Fibroblast of lung (primary cell): ENCODE results near the gene NT5DC4. TPM values are rescaled to one million over a fixed set of nuclear protein-coding genes. Genes with fewer than 3 reads are reported as not detected.

ENCODE experiments used
- DNase-seq, 2 donors: peaks; one replicate each; pipeline versions ENCODE4 v3.0.0 to v3.0.0-alpha.2; 2010; ENCODE audit warnings: low read depth in 2 of 2
- H2AFZ ChIP-seq: 2 replicates; pipeline ENCODE4 v1.5.1; 2012; ENCODE audit warnings: low read length, control low read depth, inconsistent platforms
- H3K27ac ChIP-seq: 2 replicates; pipeline ENCODE4 v1.5.1; 2011; ENCODE audit warnings: low read length, control low read depth; ENCODE audit not compliant: insufficient read depth
- H3K27me3 ChIP-seq: 2 replicates; pipeline ENCODE4 v1.5.1; 2011; ENCODE audit warnings: mild to moderate bottlenecking, low read length; ENCODE audit not compliant: control insufficient read depth, insufficient read depth
- H3K36me3 ChIP-seq: 2 replicates; pipeline ENCODE4 v1.5.1; 2011; ENCODE audit warnings: low read length; ENCODE audit not compliant: control insufficient read depth, insufficient read depth
- H3K4me1 ChIP-seq: 2 replicates; pipeline ENCODE4 v1.5.1; 2011; ENCODE audit warnings: low read length; ENCODE audit not compliant: control insufficient read depth, insufficient read depth; ENCODE audit errors: extremely low read depth
- H3K4me2 ChIP-seq: 2 replicates; pipeline ENCODE4 v1.5.1; 2011; ENCODE audit warnings: low read length, control low read depth; ENCODE audit not compliant: insufficient read depth; ENCODE audit errors: extremely low read depth
- H3K4me3 ChIP-seq, 4 experiments: fragments of 200-600 bp in 1 of 4; sonication (generic) in 1 of 4; replicated peaks in 1 of 4; 2 replicates each; pipeline ENCODE4 v1.5.1; 2011 to 2016; ENCODE audit warnings: low read length in 4 of 4, low read depth in 3 of 4, mild to moderate bottlenecking in 3 of 4, control low read depth in 2 of 4, inconsistent platforms in 1 of 4, mixed read lengths in 1 of 4; ENCODE audit not compliant: insufficient read depth in 1 of 4; ENCODE audit errors: control extremely low read depth in 1 of 4
- H3K79me2 ChIP-seq: 2 replicates; pipeline ENCODE4 v1.5.1; 2012; ENCODE audit warnings: mild to moderate bottlenecking, low read length, inconsistent platforms; ENCODE audit not compliant: control insufficient read depth, insufficient read depth
- H3K9ac ChIP-seq: 2 replicates; pipeline ENCODE4 v1.5.1; 2011; ENCODE audit warnings: mild to moderate bottlenecking, low read length, control low read depth; ENCODE audit not compliant: insufficient read depth
- H3K9me3 ChIP-seq: 2 replicates; pipeline ENCODE4 v1.5.1; 2012; ENCODE audit warnings: low read depth, low read length; ENCODE audit not compliant: control insufficient read depth, insufficient read depth
- H4K20me1 ChIP-seq: 2 replicates; pipeline ENCODE4 v1.5.1; 2011; ENCODE audit warnings: low read length; ENCODE audit not compliant: control insufficient read depth, insufficient read depth; ENCODE audit errors: extremely low read depth
- EZH2 ChIP-seq: IDR thresholded peaks from 2 replicates; pipeline ENCODE4 v1.5.1; 2012; ENCODE audit warnings: low read length, control low read depth, mild to moderate bottlenecking; ENCODE audit errors: missing control alignments
- polyA plus RNA-seq, 2 donors: library from polyadenylated mRNA; depleted of rRNA in 1 of 2; stranded (reverse) in 1 of 2; unstranded in 1 of 2; fragments of >200 nt; gene quantifications; 2 replicates each; pipeline ENCODE4 v1.2.1, GENCODE V29; 2011 to 2012; ENCODE audit warnings: missing spikeins in 1 of 2
- total RNA-seq: library from RNA; depleted of rRNA; stranded (reverse); fragments of >200 nt; gene quantifications from 2 replicates; pipeline ENCODE4 v1.2.1, GENCODE V29; 2014
- TF ChIP-seq, protein P1 (sequence below), 2 donors: IDR thresholded peaks in 1 of 2; conservative IDR thresholded peaks in 1 of 2; 1 replicate in 1 of 2; 2 replicates in 1 of 2; pipeline ENCODE4 v1.5.1; 2011 to 2012; ENCODE audit warnings: low read length in 2 of 2, control low read depth in 1 of 2, inconsistent platforms in 1 of 2, low read depth in 1 of 2, mild to moderate bottlenecking in 1 of 2

The NT5DC4 gene
- total and polyA plus RNA-seq, 2 donors (not counting 1 experiment from before 2014, with no cell fraction given), result not detected

DNA sequence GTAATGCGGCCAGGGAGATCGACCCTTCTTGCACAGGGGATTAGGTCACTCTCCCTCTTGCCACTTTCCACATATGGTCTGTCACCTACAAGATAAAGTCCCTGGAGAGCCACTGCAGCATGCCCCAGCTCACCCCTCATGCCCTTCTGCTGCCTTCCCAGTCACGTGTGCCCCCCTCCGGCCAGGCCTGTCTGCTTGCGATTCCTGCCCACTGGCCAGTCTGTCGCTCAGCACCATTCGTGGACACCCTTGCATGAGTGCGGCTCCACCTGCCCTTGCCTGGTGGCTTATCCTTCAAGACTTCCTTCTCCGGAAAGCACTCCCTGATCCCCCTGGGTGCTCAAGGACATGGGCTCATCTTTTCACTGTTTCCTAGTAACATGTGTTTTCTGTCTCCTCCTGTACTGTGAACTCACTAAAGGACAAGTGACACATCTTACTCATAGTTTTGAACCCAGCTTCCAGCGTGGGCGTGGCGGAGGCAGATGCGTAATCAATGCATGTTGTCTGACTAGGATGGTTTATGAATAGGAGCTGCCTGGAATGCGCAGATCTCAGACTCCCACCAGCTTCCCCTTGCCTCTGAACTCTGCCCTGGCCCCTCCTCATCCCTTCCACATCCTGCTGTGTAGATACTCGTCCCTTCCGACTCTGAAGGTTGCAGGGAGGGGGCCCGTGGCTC is 7.8 kb upstream of the NT5DC4 start:
- peak overlapping the region; percentile 6 for H2AFZ ChIP-seq
- H3K27ac ChIP-seq, result peak overlapping the region; percentile 60
- DNase-seq, result peak; percentile 54 to 78

DNA sequence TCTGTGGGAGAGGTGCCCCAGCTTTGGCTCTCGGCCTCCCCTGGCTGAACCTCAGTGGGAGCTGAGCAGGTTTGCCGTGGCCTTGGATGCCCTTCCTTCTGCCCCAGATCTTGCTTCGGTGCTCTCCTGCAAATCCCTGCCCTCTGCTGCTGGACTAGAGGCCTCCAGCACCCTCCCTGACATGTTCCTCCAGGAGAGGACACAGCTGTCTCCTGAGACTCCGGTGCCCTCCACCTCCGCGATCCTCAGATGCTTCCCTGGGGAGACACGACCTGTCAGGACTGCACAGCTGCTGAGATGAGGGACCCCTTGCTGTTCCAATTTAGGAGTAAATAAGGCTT is 7.3 kb upstream of the NT5DC4 start:
- Histone ChIP-seq H3K36me3 (no peaks in the 10 kb centered on the region), H3K4me3 (no peak overlapping the region), H3K4me2 (no peak overlapping the region), H4K20me1 (no peaks in the 10 kb centered on the region), H3K4me1 (peaks cover 10% of the 10 kb centered on the region), H3K27ac (peak overlapping the region; percentile 60), H2AFZ (peak overlapping the region; percentile 6), H3K27me3 (peaks cover under 1% of the 10 kb centered on the region), H3K9ac (peak overlapping the region; percentile 36), H3K79me2 (no peaks in the 10 kb centered on the region), H3K9me3 (no peaks in the 10 kb centered on the region)
- TF ChIP-seq EZH2, result no peak
- TF ChIP-seq, protein P1, sequence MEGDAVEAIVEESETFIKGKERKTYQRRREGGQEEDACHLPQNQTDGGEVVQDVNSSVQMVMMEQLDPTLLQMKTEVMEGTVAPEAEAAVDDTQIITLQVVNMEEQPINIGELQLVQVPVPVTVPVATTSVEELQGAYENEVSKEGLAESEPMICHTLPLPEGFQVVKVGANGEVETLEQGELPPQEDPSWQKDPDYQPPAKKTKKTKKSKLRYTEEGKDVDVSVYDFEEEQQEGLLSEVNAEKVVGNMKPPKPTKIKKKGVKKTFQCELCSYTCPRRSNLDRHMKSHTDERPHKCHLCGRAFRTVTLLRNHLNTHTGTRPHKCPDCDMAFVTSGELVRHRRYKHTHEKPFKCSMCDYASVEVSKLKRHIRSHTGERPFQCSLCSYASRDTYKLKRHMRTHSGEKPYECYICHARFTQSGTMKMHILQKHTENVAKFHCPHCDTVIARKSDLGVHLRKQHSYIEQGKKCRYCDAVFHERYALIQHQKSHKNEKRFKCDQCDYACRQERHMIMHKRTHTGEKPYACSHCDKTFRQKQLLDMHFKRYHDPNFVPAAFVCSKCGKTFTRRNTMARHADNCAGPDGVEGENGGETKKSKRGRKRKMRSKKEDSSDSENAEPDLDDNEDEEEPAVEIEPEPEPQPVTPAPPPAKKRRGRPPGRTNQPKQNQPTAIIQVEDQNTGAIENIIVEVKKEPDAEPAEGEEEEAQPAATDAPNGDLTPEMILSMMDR (conservative IDR thresholded peaks at IDR 0.05 in 1 of 2, IDR thresholded peaks at IDR 0.05 in 1 of 2; ENCODE audit: low read depth in 1 of 2, low read length in 2 of 2), result no peak
- no peak for DNase-seq

More for the DNA sequence above, 7.8 kb upstream of the NT5DC4 start:
- Histone ChIP-seq H3K4me3 (no peak overlapping the region), H4K20me1 (no peaks in the 10 kb centered on the region), H3K4me1 (peaks cover 10% of the 10 kb centered on the region), H3K27me3 (no peaks in the 10 kb centered on the region), H3K4me2 (peak overlapping the region; percentile 15), H3K79me2 (no peaks in the 10 kb centered on the region), H3K36me3 (no peaks in the 10 kb centered on the region), H3K9me3 (no peaks in the 10 kb centered on the region), H3K9ac (peak overlapping the region; percentile 36)
- no peak for TF ChIP-seq EZH2
- TF ChIP-seq, protein P1 (conservative IDR thresholded peaks at IDR 0.05 in 1 of 2, IDR thresholded peaks at IDR 0.05 in 1 of 2; ENCODE audit: low read depth in 1 of 2, low read length in 2 of 2), result no peak

DNA sequence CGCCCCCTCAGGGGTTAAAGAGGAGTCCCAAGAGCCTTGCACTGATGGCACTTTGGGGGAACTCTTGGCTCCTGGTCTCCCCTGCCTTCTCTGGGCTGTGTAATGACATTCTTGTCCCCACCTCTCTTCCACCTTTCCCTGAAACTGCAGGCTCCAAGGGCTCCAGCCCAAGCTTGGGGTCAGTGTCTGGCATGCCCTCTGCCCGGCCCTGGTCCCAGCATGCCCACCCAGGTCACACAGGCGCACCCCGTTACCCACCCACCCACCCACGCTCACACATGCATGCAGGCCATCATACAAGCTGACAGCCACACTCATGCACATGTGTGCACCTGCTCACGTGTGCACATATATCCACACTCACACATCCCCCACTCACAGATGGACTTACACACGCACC is 6.9 kb upstream of the NT5DC4 start:
- no peak for TF ChIP-seq EZH2
- TF ChIP-seq, protein P1 (conservative IDR thresholded peaks at IDR 0.05 in 1 of 2, IDR thresholded peaks at IDR 0.05 in 1 of 2; ENCODE audit: low read depth in 1 of 2, low read length in 2 of 2), result no peak
- no peak overlapping the region for H3K4me2 ChIP-seq
- peaks cover 10% of the 10 kb centered on the region for H3K4me1 ChIP-seq
- H3K4me3 ChIP-seq, result no peak overlapping the region
- H3K36me3 ChIP-seq, result no peaks in the 10 kb centered on the region
- peaks cover 4% of the 10 kb centered on the region for H3K27me3 ChIP-seq
- no peaks in the 10 kb centered on the region for H4K20me1 ChIP-seq
- H3K79me2 ChIP-seq, result no peaks in the 10 kb centered on the region
- DNase-seq, result no peak
- no peak overlapping the region for H2AFZ ChIP-seq
- no peaks in the 10 kb centered on the region for H3K9me3 ChIP-seq
- no peak overlapping the region for H3K9ac ChIP-seq
- H3K27ac ChIP-seq, result peak overlapping the region; percentile 60
